ENCODE data around the gene DYSF. TPM values are rescaled to one million over a fixed set of nuclear protein-coding genes. Genes with fewer than 3 reads are reported as not detected.

The DYSF gene
- total RNA-seq, 4 donors from 2014 or later = 2.8 to 14.9 (median 4.0) TPM

DNA sequence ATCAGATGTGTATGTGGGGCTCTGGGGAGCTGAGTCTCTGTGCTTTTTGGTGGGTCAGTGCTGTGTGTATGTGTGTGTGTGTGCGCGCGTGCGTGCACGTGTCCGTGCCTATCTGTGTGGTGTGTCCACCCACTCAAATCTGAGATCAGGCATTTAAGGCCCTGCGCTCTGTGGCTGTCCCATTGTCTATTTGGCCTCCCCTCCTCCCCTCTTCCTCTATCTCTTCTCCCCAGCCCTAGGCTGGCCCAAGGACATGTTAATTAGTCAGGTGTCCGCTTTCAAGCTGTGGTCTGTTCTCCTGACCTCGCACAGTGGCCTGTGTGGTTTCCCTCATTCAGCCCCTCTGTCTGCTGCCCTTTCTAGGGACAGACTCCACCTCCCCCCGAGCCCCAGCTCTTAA is 136.4 kb downstream of the DYSF start:
- no peaks in the 10 kb centered on the region for H3K27me3 ChIP-seq
- DNase-seq = no peak
- no peak overlapping the region for H3K4me3 ChIP-seq
- H3K4me1 ChIP-seq = no peaks in the 10 kb centered on the region
- no peak overlapping the region for H3K27ac ChIP-seq
- TF ChIP-seq CTCF (IDR thresholded peaks at IDR 0.05) = no peak
- no peak for TF ChIP-seq POLR2A (IDR thresholded peaks at IDR 0.05)
- no peaks in the 10 kb centered on the region for H3K9me3 ChIP-seq
- no peaks in the 10 kb centered on the region for H3K36me3 ChIP-seq

GRCh38 chr2:71591044-71591443 is 137.7 kb downstream of the DYSF start:
- no peak for TF ChIP-seq POLR2A (IDR thresholded peaks at IDR 0.05)
- H3K27me3 ChIP-seq = no peaks in the 10 kb centered on the region
- H3K36me3 ChIP-seq = no peaks in the 10 kb centered on the region
- no peak for DNase-seq
- H3K9me3 ChIP-seq = no peaks in the 10 kb centered on the region
- no peaks in the 10 kb centered on the region for H3K4me1 ChIP-seq
- no peak overlapping the region for H3K4me3 ChIP-seq
- H3K27ac ChIP-seq = no peak overlapping the region

DNA sequence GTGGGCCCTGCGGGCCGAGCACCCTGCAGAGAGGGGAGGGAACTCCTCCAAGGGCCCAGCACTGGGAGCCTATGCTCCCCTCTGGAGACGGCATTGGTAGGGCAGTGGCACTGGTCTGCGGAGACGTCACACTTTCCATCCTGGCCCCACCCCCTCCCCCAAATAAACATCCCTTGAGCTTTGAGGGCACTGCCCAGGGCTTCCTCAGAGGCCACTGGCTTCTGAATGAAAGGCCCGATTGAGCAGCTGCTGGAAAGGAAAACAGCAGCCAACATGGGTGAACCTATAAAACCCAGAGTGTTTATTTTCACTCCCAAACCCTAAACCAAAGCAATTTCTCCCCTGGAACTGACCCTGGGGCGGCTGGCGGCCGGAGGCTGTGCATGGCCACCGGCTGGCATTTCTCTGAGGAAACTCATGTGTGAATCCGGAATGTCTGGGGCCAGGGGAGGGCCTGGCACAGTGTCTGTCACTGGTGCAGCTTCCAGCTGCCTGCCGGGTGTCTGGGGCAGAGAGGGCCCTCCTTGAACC is 138.9 kb downstream of the DYSF start:
- no peaks in the 10 kb centered on the region for H3K27me3 ChIP-seq
- no peak overlapping the region for H3K27ac ChIP-seq
- H3K4me3 ChIP-seq = no peak overlapping the region
- no peaks in the 10 kb centered on the region for H3K4me1 ChIP-seq
- TF ChIP-seq CTCF (IDR thresholded peaks at IDR 0.05) (no peak), POLR2A (IDR thresholded peaks at IDR 0.05) (no peak)
- no peak for DNase-seq
- H3K9me3 ChIP-seq = no peaks in the 10 kb centered on the region
- H3K36me3 ChIP-seq = no peaks in the 10 kb centered on the region

DNA sequence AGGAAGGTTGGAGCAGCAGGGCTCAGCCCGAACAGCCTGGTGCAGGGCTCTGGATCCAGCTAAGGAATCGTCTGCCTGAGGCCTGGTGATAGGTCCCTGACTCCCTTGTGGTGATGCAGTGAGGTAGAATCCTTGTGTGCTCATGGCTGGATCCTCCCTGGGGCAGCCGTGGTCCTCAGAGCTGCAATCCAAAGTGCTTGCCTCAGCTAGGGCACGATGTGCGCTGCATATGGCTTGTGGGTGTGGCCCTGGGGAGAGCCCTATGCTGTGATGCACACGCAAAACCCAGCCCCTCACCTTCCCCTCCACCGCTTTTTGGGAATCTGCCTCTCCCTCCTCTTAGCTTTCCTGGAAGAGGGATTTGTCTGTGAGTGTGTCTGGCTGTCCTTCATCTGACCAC is 142.2 kb downstream of the DYSF start:
- Histone ChIP-seq H3K27me3 (no peaks in the 10 kb centered on the region), H3K27ac (no peak overlapping the region)

GRCh38 chr2:71596011-71596410 is 142.7 kb downstream of the DYSF start:
- H3K27me3 ChIP-seq = no peaks in the 10 kb centered on the region
- no peaks in the 10 kb centered on the region for H3K36me3 ChIP-seq
- DNase-seq = no peak
- H3K4me1 ChIP-seq = no peaks in the 10 kb centered on the region
- TF ChIP-seq CTCF (IDR thresholded peaks at IDR 0.05) (no peak), POLR2A (IDR thresholded peaks at IDR 0.05) (no peak)
- H3K27ac ChIP-seq = no peak overlapping the region
- no peak overlapping the region for H3K4me3 ChIP-seq
- H3K9me3 ChIP-seq = no peaks in the 10 kb centered on the region

More for the DNA sequence above, 142.2 kb downstream of the DYSF start:
- Histone ChIP-seq H3K4me3 (no peak overlapping the region), H3K36me3 (no peaks in the 10 kb centered on the region), H3K9me3 (no peaks in the 10 kb centered on the region), H3K4me1 (no peaks in the 10 kb centered on the region)
- TF ChIP-seq CTCF (IDR thresholded peaks at IDR 0.05) (no peak), POLR2A (IDR thresholded peaks at IDR 0.05) (no peak)
- DNase-seq = no peak

DNA sequence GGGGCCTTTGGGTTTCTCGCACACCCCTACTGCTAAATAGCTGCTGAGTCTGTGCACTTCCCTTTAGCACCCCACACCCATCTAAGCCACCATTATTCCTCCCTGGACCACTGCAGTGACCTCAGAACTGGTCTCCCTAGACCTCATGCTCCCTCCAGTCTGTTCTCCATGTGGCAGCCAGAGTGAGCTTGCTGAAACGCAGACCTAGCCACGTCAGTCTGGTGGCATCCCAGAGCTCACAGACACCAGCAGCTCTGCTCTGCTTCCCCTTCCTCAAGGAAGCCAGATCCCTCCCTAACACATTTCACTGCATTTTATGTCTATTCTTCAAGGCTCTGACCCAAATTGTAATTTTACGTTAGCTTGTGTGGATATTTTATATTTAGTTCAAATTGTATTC is 144.4 kb downstream of the DYSF start:
- TF ChIP-seq POLR2A (IDR thresholded peaks at IDR 0.05) = no peak
- no peak for TF ChIP-seq CTCF (IDR thresholded peaks at IDR 0.05)

More for the DNA sequence above, 144.4 kb downstream of the DYSF start:
- no peak overlapping the region for H3K4me3 ChIP-seq
- DNase-seq = no peak
- no peaks in the 10 kb centered on the region for H3K36me3 ChIP-seq
- H3K27ac ChIP-seq = no peak overlapping the region
- H3K9me3 ChIP-seq = no peaks in the 10 kb centered on the region
- no peaks in the 10 kb centered on the region for H3K4me1 ChIP-seq
- no peaks in the 10 kb centered on the region for H3K27me3 ChIP-seq

Data from Peyer's patch (tissue), 4 donors.